IPS-NIHi7 (cell line): Measurements from ENCODE around the gene SPTLC3.
"Not testable (repeated sequence)": the region's sequence is repeated elsewhere in the genome, so short reads cannot be mapped to it uniquely, and the experiment has no call there.

ENCODE experiments used
- DNase-seq: peaks from one replicate; pipeline ENCODE4 v3.0.0; 2012; ENCODE audit warnings: mixed read lengths; ENCODE audit errors: extremely low spot score

SPTLC3 gene

GRCh38 chr20:13008761-13009681, at the start of gene SPTLC3:
Gene SPTLC3 (plus strand): TSS chr20:13008972. CDS start chr20:13009268, 296 bp downstream.
- DNase-seq: peak; percentile 70

DNA sequence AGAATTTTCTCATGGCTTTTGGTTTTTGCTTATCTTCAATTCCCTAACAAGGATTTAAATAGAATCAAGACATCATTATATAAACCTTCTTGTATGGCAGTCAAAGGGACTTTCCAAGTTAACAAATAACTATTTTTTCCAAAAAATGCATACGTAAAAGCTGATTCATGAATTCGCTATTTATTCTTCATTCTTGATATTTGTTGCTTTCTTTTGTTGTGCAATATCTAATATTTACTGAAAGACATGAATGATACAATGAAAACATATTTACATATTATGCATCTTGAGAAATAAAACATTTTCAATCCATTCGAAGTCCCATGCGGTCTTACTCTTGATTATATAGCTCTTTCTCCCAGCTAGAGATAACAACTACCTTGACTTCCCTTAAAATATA, 47.0 kb upstream of the SPTLC3 start:
- no peak for DNase-seq

DNA sequence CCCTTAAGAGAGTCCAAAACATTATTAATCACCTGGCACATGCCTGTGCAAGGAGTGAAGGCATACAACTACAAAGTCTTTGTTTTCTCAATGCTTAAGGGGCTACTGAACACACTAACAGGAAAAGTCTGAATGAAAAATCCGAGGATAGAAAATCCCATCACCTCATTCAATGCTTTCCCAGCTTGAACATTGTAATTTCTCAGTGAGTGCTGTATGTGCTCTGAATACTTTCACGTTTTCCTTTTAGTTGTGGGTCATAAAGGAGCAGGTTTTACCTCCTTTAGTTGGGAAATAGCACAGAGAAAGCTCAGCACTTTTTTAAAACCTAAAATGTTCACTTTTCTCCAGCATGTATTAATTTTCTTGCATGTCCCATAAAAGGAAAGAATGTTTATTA, 45.9 kb upstream of the SPTLC3 start:
- DNase-seq: no peak

DNA sequence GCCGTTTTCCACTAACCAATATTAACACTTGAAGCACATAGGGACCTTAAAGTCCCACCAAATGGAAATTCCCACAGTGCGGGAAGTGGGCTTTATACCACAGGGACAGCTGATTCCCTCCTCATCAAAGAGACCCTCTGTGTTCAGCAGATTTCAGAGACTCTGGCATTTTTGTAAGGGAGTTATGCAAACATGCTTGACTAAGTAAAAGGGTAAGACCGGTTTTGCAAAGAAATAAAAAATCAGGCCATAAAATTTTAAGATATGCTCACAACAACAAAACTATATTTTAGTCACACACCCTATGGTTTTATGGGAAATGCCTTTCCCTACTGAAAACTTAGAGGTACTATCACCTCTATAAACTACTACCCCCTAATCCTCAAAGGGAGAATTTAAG, 45.4 kb upstream of the SPTLC3 start:
- no peak for DNase-seq

DNA sequence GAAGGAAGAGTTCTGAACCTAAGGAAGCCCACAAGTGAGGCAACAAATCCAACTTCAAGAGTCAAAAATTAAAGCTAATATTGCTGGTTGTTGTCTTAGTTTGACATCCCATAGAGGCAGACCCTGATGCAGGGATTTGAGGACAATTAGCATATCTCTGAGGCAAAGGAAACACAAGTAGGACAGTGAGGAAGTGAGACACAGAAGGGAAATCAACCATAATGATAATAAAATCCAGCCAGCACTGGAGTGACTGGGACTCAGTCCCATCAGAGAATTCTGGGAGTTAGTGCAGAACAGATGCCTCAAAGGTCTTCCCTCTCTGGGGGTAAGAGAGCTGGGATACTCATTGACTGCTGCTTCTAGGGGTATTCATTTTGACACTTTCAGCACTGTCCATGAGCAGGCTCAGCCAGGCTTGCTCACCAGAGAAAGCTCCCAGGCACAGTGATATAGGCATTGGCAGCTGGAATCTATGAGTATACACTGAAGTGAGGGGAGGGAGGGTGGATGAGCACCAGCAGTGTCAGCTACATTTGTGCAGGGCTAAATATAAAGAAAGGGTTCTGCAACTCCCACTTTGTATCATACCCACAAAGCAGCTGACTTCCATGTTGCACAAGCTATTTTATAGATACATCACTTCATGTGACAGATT, 43.4 kb upstream of the SPTLC3 start:
- DNase-seq: no peak

DNA sequence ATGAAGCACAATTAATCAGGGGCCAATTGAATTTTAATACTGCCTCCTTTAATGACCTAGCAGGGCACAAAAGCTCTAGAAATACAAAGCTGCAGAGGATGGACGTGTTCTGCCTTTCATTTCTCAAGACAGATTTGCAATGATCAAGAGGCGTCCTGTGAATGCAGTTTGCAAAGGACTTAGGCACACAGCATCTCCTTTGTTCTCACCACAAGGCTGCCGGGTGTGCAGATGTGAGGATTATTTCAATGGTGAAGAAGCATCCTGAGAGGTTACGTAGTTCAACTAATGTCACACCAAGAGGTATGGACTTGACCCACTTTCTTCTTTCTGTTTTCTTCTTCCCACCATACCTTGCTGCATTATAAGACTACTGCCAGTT, 42.9 kb upstream of the SPTLC3 start:
- no peak for DNase-seq

DNA sequence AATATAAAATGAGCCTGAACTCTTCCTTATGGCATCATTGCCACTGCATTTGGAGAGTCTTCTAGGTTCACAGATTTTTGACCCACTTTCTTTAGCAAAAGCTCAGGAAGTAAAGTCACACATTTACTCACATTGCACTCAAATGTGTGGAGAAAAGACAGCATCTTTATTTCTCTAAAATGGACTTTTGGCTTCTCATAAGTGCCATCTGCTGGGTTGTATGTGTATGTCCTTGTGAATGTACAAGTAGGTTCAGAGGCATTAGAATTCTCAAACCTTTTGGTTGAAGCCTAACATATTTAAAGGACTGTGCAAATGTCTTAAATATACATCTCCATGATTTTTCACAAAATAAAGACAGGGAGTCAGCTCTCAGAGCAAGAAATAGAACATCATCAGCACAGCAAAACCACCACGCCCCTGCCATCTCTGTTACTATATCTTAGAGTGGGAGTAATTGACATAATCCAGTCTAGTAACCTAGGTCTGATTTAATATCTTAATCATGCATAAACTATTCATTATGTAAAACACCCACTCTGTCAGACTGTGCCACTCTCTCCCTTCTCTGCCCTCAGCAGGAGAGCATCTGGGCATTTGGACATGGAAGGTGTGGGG, 42.2 kb upstream of the SPTLC3 start:
- DNase-seq: no peak

DNA sequence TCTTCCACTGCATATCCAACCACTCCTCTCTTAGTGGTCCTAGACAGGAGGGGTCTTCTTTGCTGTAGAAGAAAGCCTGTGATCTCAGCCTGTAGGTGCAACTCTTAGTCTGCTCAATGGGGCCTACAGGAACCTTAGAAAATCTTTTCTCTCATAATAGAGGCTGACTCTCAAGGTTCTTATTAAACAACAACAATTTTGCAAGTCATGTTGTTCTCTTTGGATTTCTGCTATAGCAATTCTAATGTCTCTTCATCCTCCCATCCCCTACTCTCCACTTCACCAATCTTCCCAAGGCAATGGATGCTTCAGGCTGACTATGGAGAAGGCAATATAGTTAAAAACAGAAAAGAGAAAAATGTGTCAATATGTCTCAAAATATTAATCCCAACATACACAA, 40.8 kb upstream of the SPTLC3 start:
- DNase-seq: no peak

GRCh38 chr20:12968472-12968871, 40.3 kb upstream of the SPTLC3 start:
- DNase-seq: no peak

- no peak for DNase-seq
Measured at GRCh38 chr20:12969071-12969669, 39.6 kb upstream of the SPTLC3 start.

GRCh38 chr20:12970372-12970821, 38.4 kb upstream of the SPTLC3 start:
- DNase-seq: peak; percentile 31

GRCh38 chr20:12975833-12976608, 32.8 kb upstream of the SPTLC3 start:
- DNase-seq: no peak

GRCh38 chr20:12976720-12977309, 32.0 kb upstream of the SPTLC3 start:
- no peak for DNase-seq

- DNase-seq: no peak
Measured at GRCh38 chr20:12977328-12978125, 31.2 kb upstream of the SPTLC3 start.

DNA sequence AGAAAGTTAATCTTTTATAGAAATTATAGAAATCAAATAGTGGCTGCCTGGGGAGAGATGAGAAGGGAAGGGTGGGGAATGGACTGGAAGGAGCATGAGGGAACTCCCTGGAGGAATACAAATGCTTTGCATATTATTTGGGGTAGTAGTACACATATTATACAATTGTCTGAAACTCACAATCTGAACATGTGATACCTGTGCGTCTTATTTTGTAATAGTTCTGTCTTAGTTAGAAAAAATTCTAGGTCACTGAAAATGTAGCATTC, 30.7 kb upstream of the SPTLC3 start:
- DNase-seq: no peak

DNA sequence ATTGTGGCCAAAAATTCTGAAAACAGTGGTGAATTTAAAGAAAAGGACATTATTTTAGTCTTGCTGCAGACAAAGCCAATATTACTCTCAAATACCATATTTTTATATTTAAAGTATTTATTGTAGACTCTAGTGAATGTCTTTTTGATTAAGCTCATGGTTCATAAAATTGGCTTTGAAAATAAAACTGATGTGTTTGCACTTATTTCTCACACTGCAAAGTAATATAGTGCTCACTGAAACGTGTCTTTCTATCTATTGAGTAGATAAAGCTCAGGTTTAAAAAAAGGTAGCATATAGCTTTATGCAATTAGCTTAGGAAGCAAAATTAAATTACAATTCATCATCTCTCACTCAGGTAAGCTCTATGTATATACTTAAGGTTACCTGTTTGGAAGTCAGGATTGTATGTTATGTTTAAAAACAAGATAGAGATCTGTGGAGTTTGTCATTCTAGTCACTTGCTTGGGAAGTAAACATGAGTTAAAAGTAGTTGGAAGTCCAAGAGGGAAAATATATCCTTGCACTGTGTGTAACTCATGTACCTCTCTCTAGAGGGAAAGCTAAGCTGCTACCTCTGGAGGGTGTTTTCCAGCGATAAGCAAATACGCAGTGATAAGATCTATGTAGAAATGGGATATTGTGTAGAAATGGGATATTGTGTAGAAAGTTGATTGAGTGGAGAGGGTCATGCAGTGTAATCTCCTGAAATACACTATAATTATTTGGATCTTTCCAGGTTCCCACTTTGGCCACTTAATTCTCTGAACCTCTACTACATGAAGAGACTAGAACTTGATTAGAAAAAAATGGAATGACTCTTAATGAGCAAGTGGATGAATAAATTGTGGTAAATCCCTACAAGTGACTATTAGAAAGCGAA, 29.9 kb upstream of the SPTLC3 start:
- no peak for DNase-seq

GRCh38 chr20:12979713-12980112, 29.1 kb upstream of the SPTLC3 start:
- DNase-seq: not testable (repeated sequence)

GRCh38 chr20:12982098-12982497, 26.7 kb upstream of the SPTLC3 start:
- DNase-seq: no peak

DNA sequence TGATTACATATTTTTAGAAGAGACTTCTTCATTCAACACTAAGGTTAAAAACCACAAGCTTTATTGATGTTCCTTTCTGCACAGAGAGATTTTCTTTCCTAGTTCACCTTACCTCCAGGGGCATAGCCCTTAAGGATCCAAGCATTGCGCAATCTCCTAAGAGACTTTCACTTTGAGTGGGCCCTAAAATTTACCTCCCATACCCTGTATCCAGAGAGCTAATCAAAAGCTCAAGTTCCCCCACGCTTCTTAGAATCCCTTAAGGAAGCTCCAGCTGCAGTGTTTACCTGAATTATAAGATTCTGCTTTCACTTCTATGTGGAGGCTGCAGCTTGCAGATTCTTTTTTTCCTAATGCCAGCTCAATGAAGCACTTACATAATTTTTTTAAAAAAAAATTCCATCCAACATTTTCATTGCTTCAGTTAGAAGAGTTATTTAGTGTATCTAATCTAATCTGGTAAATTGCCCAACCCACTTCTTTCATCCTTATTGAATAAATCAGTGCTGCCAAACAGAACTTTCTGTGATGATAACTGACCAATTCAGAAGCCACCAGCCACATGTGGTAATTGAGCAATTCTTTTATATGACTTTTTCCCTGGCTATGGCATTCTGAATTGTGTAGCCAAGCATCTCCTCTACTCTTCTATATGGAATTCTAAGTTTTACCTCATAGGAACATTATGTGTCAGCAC, 24.6 kb upstream of the SPTLC3 start:
- no peak for DNase-seq
